SK-N-SH (cell line): ENCODE results near the gene DRAP1. TPM values are rescaled to one million over a fixed set of nuclear protein-coding genes. Genes with fewer than 3 reads are reported as not detected.

Source experiments
- CTCF ChIA-PET: fragments of 300-600, 350-600 bp; formaldehyde crosslinking; extraction: SDS; loops from one replicate; lab custom pipeline; 2021; lab: Yijun Ruan, JAX
- POLR2A ChIA-PET: fragments of 350-600 bp; sonication (Branson Sonifier 250); formaldehyde crosslinking; extraction: SDS; loops from one replicate; lab custom pipeline; 2020; ENCODE audit warnings: antibody characterized with exemption, inconsistent platforms; lab: Yijun Ruan, JAX
- DNase-seq: peaks from one replicate; pipeline ENCODE4 v3.0.0; 2012
- H2AFZ ChIP-seq: fragments of 200-600 bp; sonication (generic); 2 replicates; pipeline ENCODE4 v1.8.1; 2016; ENCODE audit warnings: antibody characterized with exemption, mild to moderate bottlenecking, low read depth
- H3F3A ChIP-seq: fragments of 200-600 bp; sonication (generic); replicated peaks from 2 replicates; pipeline ENCODE3; 2016; ENCODE audit warnings: antibody characterized with exemption, mild to moderate bottlenecking; ENCODE audit not compliant: insufficient read depth
- H3K27ac ChIP-seq, 2 experiments: fragments of 200-500 bp in 1 of 2; fragments of 200-600 bp in 1 of 2; sonication (Bioruptor generic) in 1 of 2; sonication (generic), shearing (Covaris generic) in 1 of 2; 2 replicates each; pipeline versions ENCODE4 v1.5.1 to v1.6.1; 2014 to 2016; ENCODE audit warnings: low read depth in 2 of 2, inconsistent platforms in 1 of 2, low read length in 1 of 2, mild to moderate bottlenecking in 1 of 2, mixed read lengths in 1 of 2
- H3K27me3 ChIP-seq: fragments of 200-600 bp; sonication (generic), shearing (Covaris generic); 2 replicates; pipeline ENCODE4 v1.6.1; 2016; ENCODE audit warnings: mixed run types; ENCODE audit not compliant: insufficient read depth
- H3K36me3 ChIP-seq, 2 experiments: fragments of 200-500 bp in 1 of 2; fragments of 200-600 bp in 1 of 2; sonication (Bioruptor generic) in 1 of 2; sonication (generic) in 1 of 2; replicated peaks in 1 of 2; 2 replicates each; pipeline versions ENCODE3 to v1.5.1; 2014 to 2016; ENCODE audit warnings: low read length in 1 of 2, mild to moderate bottlenecking in 1 of 2; ENCODE audit not compliant: insufficient read depth in 2 of 2, control insufficient read depth in 1 of 2
- H3K4me1 ChIP-seq, 2 experiments: fragments of 200-500 bp in 1 of 2; fragments of 200-600 bp in 1 of 2; sonication (Bioruptor generic) in 1 of 2; sonication (generic), shearing (Covaris generic) in 1 of 2; 2 replicates each; pipeline versions ENCODE4 v1.5.1 to v1.6.1; 2014 to 2016; ENCODE audit warnings: low read depth in 1 of 2, low read length in 1 of 2, mixed run types in 1 of 2; ENCODE audit not compliant: insufficient read depth in 2 of 2, control insufficient read depth in 1 of 2
- H3K4me2 ChIP-seq: fragments of 200-600 bp; sonication (generic), shearing (Covaris generic); 2 replicates; pipeline ENCODE4 v1.6.1; 2017; ENCODE audit warnings: mixed run types
- H3K4me3 ChIP-seq, 2 experiments: fragments of 200-500 bp in 1 of 2; fragments of 200-600 bp in 1 of 2; sonication (Bioruptor generic) in 1 of 2; sonication (generic), shearing (Covaris generic) in 1 of 2; 2 replicates each; pipeline versions ENCODE4 v1.5.1 to v1.8.1; 2014 to 2016; ENCODE audit warnings: low read depth in 2 of 2, inconsistent platforms in 1 of 2, low read length in 1 of 2, mild to moderate bottlenecking in 1 of 2, mixed read lengths in 1 of 2, moderate library complexity in 1 of 2
- H3K79me2 ChIP-seq: fragments of 200-600 bp; sonication (generic); 2 replicates; pipeline ENCODE4 v1.8.1; 2017; ENCODE audit warnings: mild to moderate bottlenecking; ENCODE audit not compliant: insufficient read depth
- H3K9ac ChIP-seq: fragments of 200-600 bp; sonication (generic); 2 replicates; pipeline ENCODE4 v1.6.1; 2017; ENCODE audit warnings: mixed run types
- H3K9me2 ChIP-seq: fragments of 200-600 bp; sonication (generic); 2 replicates; pipeline ENCODE4 v1.6.1; 2017; ENCODE audit warnings: mixed run types
- H3K9me3 ChIP-seq: fragments of 200-600 bp; sonication (generic); 2 replicates; pipeline ENCODE4 v1.6.1; 2017; ENCODE audit warnings: mixed run types, mild to moderate bottlenecking, moderate library complexity
- H4K20me1 ChIP-seq: fragments of 200-600 bp; sonication (generic); 2 replicates; pipeline ENCODE4 v1.6.1; 2017; ENCODE audit warnings: mild to moderate bottlenecking, mixed run types; ENCODE audit not compliant: insufficient read depth
- CHD2 ChIP-seq: fragments of 150-350 bp; IDR thresholded peaks from 2 replicates; pipeline ENCODE4 v1.6.1; 2018; ENCODE audit warnings: low read length; ENCODE audit not compliant: partially characterized antibody
- ELF1 ChIP-seq: IDR thresholded peaks from 2 replicates; pipeline ENCODE4 v1.4.0; 2012
- FOSL2 ChIP-seq: IDR thresholded peaks from 2 replicates; pipeline ENCODE4 v1.4.0; 2012; ENCODE audit warnings: low read depth, mild to moderate bottlenecking, moderate library complexity, borderline replicate concordance
- FOXJ3 ChIP-seq: sonication (generic); formaldehyde crosslinking; IDR thresholded peaks from 2 replicates; pipeline ENCODE4 v1.5.1; 2020; ENCODE audit warnings: mild to moderate bottlenecking, missing genetic modification reagents
- FOXM1 ChIP-seq: IDR thresholded peaks from 2 replicates; pipeline ENCODE4 v1.4.0; 2012; ENCODE audit warnings: low read depth, mild to moderate bottlenecking
- NRF1 ChIP-seq: IDR thresholded peaks from 2 replicates; pipeline ENCODE4 v1.6.1; 2012; ENCODE audit warnings: low read depth, mild to moderate bottlenecking, low read length
- RCOR1 ChIP-seq: fragments of 150-350 bp; IDR thresholded peaks from 2 replicates; pipeline ENCODE4 v1.6.1; 2017; ENCODE audit warnings: antibody characterized with exemption, low read length
- REST ChIP-seq: IDR thresholded peaks from 2 replicates; pipeline ENCODE4 v1.6.1; 2012; ENCODE audit warnings: mild to moderate bottlenecking, low read depth, low read length, moderate library complexity
- RXRA ChIP-seq: IDR thresholded peaks from 2 replicates; pipeline ENCODE4 v1.4.0; 2012; ENCODE audit warnings: low read depth, mild to moderate bottlenecking, borderline replicate concordance
- SMC3 ChIP-seq: IDR thresholded peaks from 2 replicates; pipeline ENCODE4 v1.6.1; 2012; ENCODE audit warnings: low read depth, low read length, improper control_type of control experiment
- TAF1 ChIP-seq: IDR thresholded peaks from 2 replicates; pipeline ENCODE4 v1.6.1; 2012; ENCODE audit warnings: low read depth, mild to moderate bottlenecking, low read length, moderate library complexity, borderline replicate concordance
- WGBS: methylation state at CpG from one replicate; pipeline ENCODE4 v1.1.6; 2017; ENCODE audit warnings: low lambda C conversion rate; 5-methylcytosine and 5-hydroxymethylcytosine counted together
- polyA plus RNA-seq, 3 experiments: library from polyadenylated mRNA; depleted of rRNA; stranded (reverse); fragments of >200 nt; gene quantifications; 2 replicates each; pipeline ENCODE4 v1.2.3, GENCODE V29; 2012
- TF ChIP-seq, protein P1 (sequence below): IDR thresholded peaks from 2 replicates; pipeline ENCODE4 v1.4.0; 2012; ENCODE audit warnings: low read depth, borderline replicate concordance
- TF ChIP-seq, protein P2 (sequence below): fragments of 200-600 bp; sonication (generic); IDR thresholded peaks from 2 replicates; pipeline ENCODE4 v1.6.1; 2017; ENCODE audit warnings: antibody characterized with exemption, mild to moderate bottlenecking, moderate library complexity

The DRAP1 gene
- polyA plus RNA-seq, 1 of the 3 experiments (the other 2 are of a cell fraction): 464 TPM

GRCh38 chr11:65961267-65962140 is 42.3 kb downstream of the DRAP1 start, which contains the start of gene SART1 (continued):
- TF ChIP-seq REST (peak; percentile 63; the same call in 1 of the 2 replicates), TAF1 (peak; percentile 97), FOSL2 (no peak), ELF1 (peak; percentile 97), FOXM1 (peak; percentile 35; the same call in 1 of the 2 replicates), SMC3 (no peak), RCOR1 (no peak)
- TF ChIP-seq, protein P1, sequence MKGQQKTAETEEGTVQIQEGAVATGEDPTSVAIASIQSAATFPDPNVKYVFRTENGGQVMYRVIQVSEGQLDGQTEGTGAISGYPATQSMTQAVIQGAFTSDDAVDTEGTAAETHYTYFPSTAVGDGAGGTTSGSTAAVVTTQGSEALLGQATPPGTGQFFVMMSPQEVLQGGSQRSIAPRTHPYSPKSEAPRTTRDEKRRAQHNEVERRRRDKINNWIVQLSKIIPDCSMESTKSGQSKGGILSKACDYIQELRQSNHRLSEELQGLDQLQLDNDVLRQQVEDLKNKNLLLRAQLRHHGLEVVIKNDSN: 0 out of 2 replicates have a peak, but pooled peaks have one; percentile 12
- TF ChIP-seq, protein P2, sequence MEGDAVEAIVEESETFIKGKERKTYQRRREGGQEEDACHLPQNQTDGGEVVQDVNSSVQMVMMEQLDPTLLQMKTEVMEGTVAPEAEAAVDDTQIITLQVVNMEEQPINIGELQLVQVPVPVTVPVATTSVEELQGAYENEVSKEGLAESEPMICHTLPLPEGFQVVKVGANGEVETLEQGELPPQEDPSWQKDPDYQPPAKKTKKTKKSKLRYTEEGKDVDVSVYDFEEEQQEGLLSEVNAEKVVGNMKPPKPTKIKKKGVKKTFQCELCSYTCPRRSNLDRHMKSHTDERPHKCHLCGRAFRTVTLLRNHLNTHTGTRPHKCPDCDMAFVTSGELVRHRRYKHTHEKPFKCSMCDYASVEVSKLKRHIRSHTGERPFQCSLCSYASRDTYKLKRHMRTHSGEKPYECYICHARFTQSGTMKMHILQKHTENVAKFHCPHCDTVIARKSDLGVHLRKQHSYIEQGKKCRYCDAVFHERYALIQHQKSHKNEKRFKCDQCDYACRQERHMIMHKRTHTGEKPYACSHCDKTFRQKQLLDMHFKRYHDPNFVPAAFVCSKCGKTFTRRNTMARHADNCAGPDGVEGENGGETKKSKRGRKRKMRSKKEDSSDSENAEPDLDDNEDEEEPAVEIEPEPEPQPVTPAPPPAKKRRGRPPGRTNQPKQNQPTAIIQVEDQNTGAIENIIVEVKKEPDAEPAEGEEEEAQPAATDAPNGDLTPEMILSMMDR: no peak
- TF ChIP-seq, all 33 proteins: peak for 16

- Histone ChIP-seq H2AFZ (no peak overlapping the region), H3K27ac (peak overlapping the region; percentile 7 to 12; a peak in 1 of 4 replicates), H3F3A (peaks cover 4% of the 10 kb centered on the region), H3K9me3 (no peaks in the 10 kb centered on the region)
- 5% methylated on average over 13 of the region's 13 CpGs for WGBS
- TF ChIP-seq RXRA (no peak), FOSL2 (no peak), ELF1 (no peak), CHD2 (no peak), FOXJ3 (no peak), NRF1 (no peak; the same call in 1 of the 2 replicates)
- TF ChIP-seq, all 33 proteins: peak for 0
- H3K4me3 ChIP-seq: peak overlapping the region; percentile 97 to 98
- peaks cover 57% of the 10 kb centered on the region for H3K79me2 ChIP-seq
- H3K9ac ChIP-seq: peak overlapping the region; percentile 100
- H3K27me3 ChIP-seq: no peaks in the 10 kb centered on the region
- ChIA-PET CTCF (interaction anchor here (1.0 to 2.0 kb wide), 2 partner anchors 76 to 78 kb away, joined by 4 read pairs; no protein-coding TSS in a partner anchor), POLR2A (interaction anchor here (1.1 kb wide), 1 partner anchor 37 kb away, joined by 6 read pairs; no protein-coding TSS in a partner anchor)
- peaks cover 20 to 32% of the 10 kb centered on the region in 2 experiments for H3K36me3 ChIP-seq
- no peak for DNase-seq
- H4K20me1 ChIP-seq: peaks cover 9% of the 10 kb centered on the region; the same call in 1 of the 2 replicates
- H3K4me1 ChIP-seq: peaks cover 8 to 14% of the 10 kb centered on the region in 2 experiments; a peak in 3 of 4 replicates
- no peaks in the 10 kb centered on the region for H3K9me2 ChIP-seq
- peak overlapping the region; percentile 86 for H3K4me2 ChIP-seq
These were observed 42.9 kb downstream of the DRAP1 start for GRCh38 chr11:65962141-65962564.
